Activated T-cell treated with anti-CD3 and anti-CD28 coated beads for 24 hours (primary cell): ENCODE results near the gene ABCA13.

ENCODE experiments used
- DNase-seq: peaks from one replicate; pipeline ENCODE4 v3.0.0-alpha.2; 2020; ENCODE audit warnings: low read depth

Gene ABCA13

GRCh38 chr7:48300301-48300700, 129.0 kb downstream of the ABCA13 start:
- no peak for DNase-seq

- no peak for DNase-seq
These were observed 129.9 kb downstream of the ABCA13 start for GRCh38 chr7:48301201-48301600.

- no peak for DNase-seq
These were observed 133.4 kb downstream of the ABCA13 start for GRCh38 chr7:48304641-48305040.

- DNase-seq = no peak
These were observed 134.4 kb downstream of the ABCA13 start for GRCh38 chr7:48305661-48306060.

- DNase-seq = no peak
These were observed 135.9 kb downstream of the ABCA13 start for GRCh38 chr7:48307041-48307714.

- no peak for DNase-seq
These were observed 138.5 kb downstream of the ABCA13 start for GRCh38 chr7:48309720-48310119.

- DNase-seq = no peak
These were observed 140.3 kb downstream of the ABCA13 start for GRCh38 chr7:48311464-48312100.

GRCh38 chr7:48312151-48312550, 140.9 kb downstream of the ABCA13 start:
- DNase-seq = no peak

- DNase-seq = no peak
These were observed 145.5 kb downstream of the ABCA13 start for GRCh38 chr7:48316768-48317167.

GRCh38 chr7:48317360-48317759, 146.1 kb downstream of the ABCA13 start:
- DNase-seq = no peak

GRCh38 chr7:48321319-48322010, 150.2 kb downstream of the ABCA13 start:
- no peak for DNase-seq

- no peak for DNase-seq
These were observed 165.9 kb downstream of the ABCA13 start for GRCh38 chr7:48337012-48337621.

- DNase-seq = no peak
These were observed 166.5 kb downstream of the ABCA13 start for GRCh38 chr7:48337781-48338180.

- no peak for DNase-seq
These were observed 176.1 kb downstream of the ABCA13 start for GRCh38 chr7:48347230-48347825.

- DNase-seq = no peak
These were observed 179.3 kb downstream of the ABCA13 start for GRCh38 chr7:48350515-48350914.

- DNase-seq = no peak
These were observed 180.6 kb downstream of the ABCA13 start for GRCh38 chr7:48351900-48352299.

GRCh38 chr7:48355346-48355745, 184.1 kb downstream of the ABCA13 start:
- DNase-seq = no peak

GRCh38 chr7:48360574-48360973, 189.3 kb downstream of the ABCA13 start:
- DNase-seq = no peak

GRCh38 chr7:48363174-48363573, 191.9 kb downstream of the ABCA13 start:
- no peak for DNase-seq

- DNase-seq = no peak
These were observed 193.8 kb downstream of the ABCA13 start for GRCh38 chr7:48365010-48365409.

- no peak for DNase-seq
These were observed 194.8 kb downstream of the ABCA13 start for GRCh38 chr7:48366096-48366495.

- no peak for DNase-seq
These were observed 205.0 kb downstream of the ABCA13 start for GRCh38 chr7:48376263-48376662.

- no peak for DNase-seq
These were observed 209.7 kb downstream of the ABCA13 start for GRCh38 chr7:48380921-48381320.
